MM.1S (cell line): ENCODE data around the gene ITPRIP.

Experiments used
- DNase-seq: peaks from one replicate; pipeline ENCODE4 v3.0.0-alpha.2; 2015
- H2AFZ ChIP-seq: fragments of 300-600 bp; sonication (generic); 2 replicates; pipeline ENCODE4 v1.6.0; 2016; ENCODE audit warnings: antibody characterized with exemption, low read length
- H3F3A ChIP-seq: fragments of 300-600 bp; sonication (generic); 2 replicates; pipeline ENCODE4 v1.6.1; 2016; ENCODE audit warnings: mild to moderate bottlenecking, antibody characterized with exemption, low read length, moderate library complexity, mixed read lengths; ENCODE audit not compliant: insufficient read depth
- H3K27ac ChIP-seq: fragments of 300-600 bp; sonication (generic); 2 replicates; pipeline ENCODE4 v1.5.1; 2016; ENCODE audit warnings: mild to moderate bottlenecking, low read length
- H3K27me3 ChIP-seq: fragments of 300-600 bp; sonication (generic); replicated peaks from 2 replicates; pipeline ENCODE4 v1.6.0; 2016; ENCODE audit warnings: low read length; ENCODE audit not compliant: insufficient read depth
- H3K36me3 ChIP-seq: fragments of 300-600 bp; sonication (generic); replicated peaks from 2 replicates; pipeline ENCODE4 v1.6.1; 2016; ENCODE audit warnings: mild to moderate bottlenecking, low read length, mixed read lengths; ENCODE audit not compliant: insufficient read depth
- H3K4me1 ChIP-seq: fragments of 300-600 bp; sonication (generic); 2 replicates; pipeline ENCODE4 v1.6.1; 2016; ENCODE audit warnings: low read length, mixed read lengths
- H3K4me2 ChIP-seq: fragments of 300-600 bp; sonication (generic); 2 replicates; pipeline ENCODE4 v1.6.0; 2016; ENCODE audit warnings: low read depth, low read length
- H3K4me3 ChIP-seq: fragments of 300-600 bp; sonication (generic); 2 replicates; pipeline ENCODE4 v1.5.1; 2016; ENCODE audit warnings: low read length, mixed read lengths
- H3K79me2 ChIP-seq: fragments of 300-600 bp; sonication (generic); 2 replicates; pipeline ENCODE4 v1.6.1; 2016; ENCODE audit warnings: mixed run types, low read length, mixed read lengths
- H3K9ac ChIP-seq: fragments of 300-600 bp; sonication (generic); 2 replicates; pipeline ENCODE4 v1.6.1; 2016; ENCODE audit warnings: low read length, mixed read lengths
- H3K9me2 ChIP-seq: fragments of 300-600 bp; sonication (generic); replicated peaks from 2 replicates; pipeline ENCODE4 v1.6.1; 2016; ENCODE audit warnings: mild to moderate bottlenecking, low read length, mixed read lengths; ENCODE audit not compliant: insufficient read depth
- H3K9me3 ChIP-seq: fragments of 300-600 bp; sonication (generic); replicated peaks from 2 replicates; pipeline ENCODE4 v1.6.1; 2016; ENCODE audit warnings: mild to moderate bottlenecking, low read length, mixed read lengths; ENCODE audit not compliant: insufficient read depth
- H4K20me1 ChIP-seq: fragments of 300-600 bp; sonication (generic); 2 replicates; pipeline ENCODE4 v1.6.1; 2016; ENCODE audit warnings: mild to moderate bottlenecking, low read length, moderate library complexity, mixed read lengths; ENCODE audit not compliant: insufficient read depth
- CTCF ChIP-seq: fragments of 300-600 bp; sonication (generic); IDR thresholded peaks from 2 replicates; pipeline ENCODE4 v1.5.1; 2016; ENCODE audit warnings: antibody characterized with exemption, low read length, mixed read lengths
- EZH2 ChIP-seq: fragments of 300-600 bp; sonication (generic); optimal IDR thresholded peaks from 2 replicates; pipeline ENCODE3; 2017; ENCODE audit warnings: low read depth, mild to moderate bottlenecking, antibody characterized with exemption, low read length, mixed read lengths
- EZH2phosphoT487 ChIP-seq: fragments of 300-600 bp; sonication (generic); IDR thresholded peaks from 2 replicates; pipeline ENCODE4 v1.6.1; 2018; ENCODE audit warnings: antibody characterized with exemption, low read length

Gene ITPRIP

GRCh38 chr10:104297697-104298660 lies 40.3 kb downstream of the ITPRIP start:
- no peak overlapping the region for H3K27ac ChIP-seq

GRCh38 chr10:104296687-104297436 lies 41.4 kb downstream of the ITPRIP start:
- Histone ChIP-seq H3K79me2 (no peaks in the 10 kb centered on the region), H3K27me3 (no peaks in the 10 kb centered on the region), H3K4me2 (no peak overlapping the region), H4K20me1 (no peaks in the 10 kb centered on the region), H3K9me3 (no peaks in the 10 kb centered on the region), H3K4me1 (peaks cover 18% of the 10 kb centered on the region), H3K4me3 (no peak overlapping the region), H3K9me2 (no peaks in the 10 kb centered on the region), H2AFZ (no peak overlapping the region), H3K36me3 (no peaks in the 10 kb centered on the region), H3K9ac (no peak overlapping the region), H3F3A (peaks cover 15% of the 10 kb centered on the region; the same call in 1 of the 2 replicates), H3K27ac (no peak overlapping the region)
- TF ChIP-seq CTCF = no peak
- DNase-seq = no peak

More at GRCh38 chr10:104297697-104298660, 40.3 kb downstream of the ITPRIP start:
- Histone ChIP-seq H3K79me2 (no peaks in the 10 kb centered on the region), H3K27me3 (no peaks in the 10 kb centered on the region), H3K9me2 (no peaks in the 10 kb centered on the region), H3K36me3 (no peaks in the 10 kb centered on the region), H3K9me3 (no peaks in the 10 kb centered on the region), H3F3A (peaks cover 15% of the 10 kb centered on the region; the same call in 1 of the 2 replicates), H3K9ac (no peak overlapping the region), H3K4me3 (no peak overlapping the region), H3K4me2 (no peak overlapping the region), H3K4me1 (peaks cover 18% of the 10 kb centered on the region), H2AFZ (no peak overlapping the region), H4K20me1 (no peaks in the 10 kb centered on the region)
- no peak for DNase-seq
- TF ChIP-seq EZH2phosphoT487 (no peak), CTCF (peak; percentile 51)

- H4K20me1 ChIP-seq = no peaks in the 10 kb centered on the region
- no peaks in the 10 kb centered on the region for H3K9me3 ChIP-seq
- no peaks in the 10 kb centered on the region for H3K36me3 ChIP-seq
- H3K9me2 ChIP-seq = no peaks in the 10 kb centered on the region
- no peak overlapping the region for H2AFZ ChIP-seq
- no peak overlapping the region for H3K27ac ChIP-seq
- no peaks in the 10 kb centered on the region for H3K4me1 ChIP-seq
- TF ChIP-seq CTCF (no peak), EZH2 (no peak), EZH2phosphoT487 (no peak)
- no peak overlapping the region for H3K9ac ChIP-seq
- H3K27me3 ChIP-seq = no peaks in the 10 kb centered on the region
- H3K4me3 ChIP-seq = no peak overlapping the region
- no peak for DNase-seq
- H3K4me2 ChIP-seq = no peak overlapping the region
- H3K79me2 ChIP-seq = no peaks in the 10 kb centered on the region
- H3F3A ChIP-seq = no peaks in the 10 kb centered on the region
Observed at GRCh38 chr10:104293781-104294321, 44.4 kb downstream of the ITPRIP start.
